H1 (cell line): ENCODE results near the gene KIF5C. TPM values are rescaled to one million over a fixed set of nuclear protein-coding genes. Genes with fewer than 3 reads are reported as not detected.

Experiments used
- CTCF ChIA-PET: fragments of 300-600 bp; sonication (Branson Sonifier 250); formaldehyde crosslinking; loops from one replicate; lab custom pipeline; 2021; ENCODE audit not compliant: partially characterized antibody; lab: Charles Lee
- POLR2A ChIA-PET: fragments of 300-600 bp; sonication (Branson Sonifier 250); formaldehyde crosslinking; loops from one replicate; lab custom pipeline; 2021; ENCODE audit warnings: inconsistent platforms; ENCODE audit not compliant: partially characterized antibody; lab: Charles Lee
- DNase-seq, 2 experiments: peaks; one replicate each; pipeline versions ENCODE4 v3.0.0 to v3.0.0-alpha.2; 2010 to 2022; ENCODE audit warnings: low spot score in 2 of 2, low read depth in 1 of 2, mixed read lengths in 1 of 2
- FAIRE-seq: peaks from 2 replicates; lab custom pipeline; 2011; peaks lifted over from hg19 to GRCh38; lab: Jason Lieb, UNC
- H2AFZ ChIP-seq: 2 replicates; pipeline ENCODE4 v1.8.1; 2012; ENCODE audit warnings: low read length, inconsistent platforms
- H2AK5ac ChIP-seq: 2 replicates; pipeline ENCODE4 v1.6.1; 2013; ENCODE audit warnings: low read depth, low read length
- H2BK120ac ChIP-seq: replicated peaks from 2 replicates; pipeline ENCODE3; 2013; ENCODE audit warnings: low read depth, low read length, inconsistent platforms
- H2BK12ac ChIP-seq: 2 replicates; pipeline ENCODE4 v1.6.1; 2013; ENCODE audit warnings: low read depth, low read length
- H2BK15ac ChIP-seq: 2 replicates; pipeline ENCODE4 v1.6.1; 2013; ENCODE audit warnings: low read length
- H2BK20ac ChIP-seq: 2 replicates; pipeline ENCODE4 v1.6.1; 2013; ENCODE audit warnings: low read length
- H2BK5ac ChIP-seq: 2 replicates; pipeline ENCODE4 v1.6.1; 2013; ENCODE audit warnings: low read depth, low read length
- H3K14ac ChIP-seq: 2 replicates; pipeline ENCODE4 v1.6.1; 2013; ENCODE audit warnings: inconsistent platforms; ENCODE audit not compliant: insufficient read length
- H3K18ac ChIP-seq: 2 replicates; pipeline ENCODE4 v1.6.1; 2013; ENCODE audit warnings: low read length; ENCODE audit errors: extremely low read depth
- H3K23ac ChIP-seq: 2 replicates; pipeline ENCODE4 v1.6.1; 2013; ENCODE audit warnings: inconsistent platforms; ENCODE audit not compliant: insufficient read length
- H3K23me2 ChIP-seq: 2 replicates; pipeline ENCODE4 v1.6.1; 2013; ENCODE audit warnings: low read depth, low read length
- H3K27ac ChIP-seq: 2 replicates; pipeline ENCODE4 v1.6.1; 2011; ENCODE audit warnings: low read depth, low read length, inconsistent platforms
- H3K27me3 ChIP-seq, 4 experiments: replicated peaks in 1 of 4; 1 replicate in 1 of 4; 2 replicates in 3 of 4; pipeline versions ENCODE4 v1.6.1 to v1.8.1; 2011 to 2013; ENCODE audit warnings: low read length in 3 of 4, mild to moderate bottlenecking in 3 of 4, inconsistent platforms in 2 of 4, mixed read lengths in 2 of 4, moderate library complexity in 1 of 4; ENCODE audit not compliant: control insufficient read depth in 3 of 4, insufficient read depth in 3 of 4; ENCODE audit errors: extremely low read depth in 1 of 4
- H3K36me3 ChIP-seq, 4 experiments: 2 replicates each; pipeline versions ENCODE4 v1.6.1 to v1.8.1; 2011 to 2013; ENCODE audit warnings: mild to moderate bottlenecking in 4 of 4, low read length in 3 of 4, moderate library complexity in 2 of 4, control low read depth in 1 of 4, inconsistent platforms in 1 of 4; ENCODE audit not compliant: insufficient read depth in 4 of 4, control insufficient read depth in 2 of 4
- H3K4ac ChIP-seq: replicated peaks from 2 replicates; pipeline ENCODE3; 2013; ENCODE audit warnings: low read length, low read depth, mixed read lengths, inconsistent platforms; ENCODE audit not compliant: insufficient read length
- H3K4me1 ChIP-seq, 4 experiments: replicated peaks in 1 of 4; 1 replicate in 1 of 4; 2 replicates in 3 of 4; pipeline versions ENCODE4 v1.6.1 to v1.8.1; 2011 to 2013; ENCODE audit warnings: low read length in 3 of 4, inconsistent platforms in 2 of 4, mixed read lengths in 1 of 4; ENCODE audit not compliant: insufficient read depth in 4 of 4, control insufficient read depth in 3 of 4
- H3K4me2 ChIP-seq, 2 experiments: 2 replicates each; pipeline versions ENCODE4 v1.6.1 to v1.8.1; 2011 to 2013; ENCODE audit warnings: low read depth in 2 of 2, low read length in 2 of 2, control low read depth in 1 of 2, inconsistent platforms in 1 of 2, mild to moderate bottlenecking in 1 of 2; ENCODE audit not compliant: insufficient read depth in 1 of 2
- H3K4me3 ChIP-seq, 4 experiments: fragments of 200-600, 300-600 bp in 1 of 4; sonication (generic), shearing (Covaris generic), sonication (Bioruptor Twin) in 1 of 4; 2 replicates each; pipeline versions ENCODE4 v1.5.1 to v1.8.1; 2011 to 2016; ENCODE audit warnings: low read length in 4 of 4, low read depth in 3 of 4, control low read depth in 2 of 4, inconsistent platforms in 2 of 4, mild to moderate bottlenecking in 2 of 4, mixed read lengths in 1 of 4, moderate library complexity in 1 of 4; ENCODE audit not compliant: insufficient read depth in 2 of 4; ENCODE audit errors: extremely low read depth in 1 of 4
- H3K56ac ChIP-seq: replicated peaks from 2 replicates; pipeline ENCODE3; 2013; ENCODE audit warnings: low read depth, mild to moderate bottlenecking, mixed read lengths, low read length, inconsistent platforms; ENCODE audit not compliant: insufficient read length
- H3K79me1 ChIP-seq: 2 replicates; pipeline ENCODE4 v1.6.1; 2013; ENCODE audit warnings: low read depth, low read length, control low read depth
- H3K79me2 ChIP-seq, 2 experiments: 2 replicates each; pipeline versions ENCODE4 v1.6.1 to v1.8.1; 2012 to 2013; ENCODE audit warnings: low read length in 2 of 2, mild to moderate bottlenecking in 2 of 2, inconsistent platforms in 1 of 2; ENCODE audit not compliant: insufficient read depth in 2 of 2, control insufficient read depth in 1 of 2
- H3K9ac ChIP-seq, 4 experiments: replicated peaks in 1 of 4; 1 replicate in 1 of 4; 2 replicates in 3 of 4; pipeline versions ENCODE4 v1.6.1 to v1.8.1; 2011 to 2013; ENCODE audit warnings: low read depth in 3 of 4, low read length in 3 of 4, control low read depth in 2 of 4, mild to moderate bottlenecking in 2 of 4, moderate library complexity in 2 of 4, inconsistent platforms in 1 of 4; ENCODE audit errors: extremely low read depth in 1 of 4
- H3K9me3 ChIP-seq, 2 experiments: 2 replicates each; pipeline versions ENCODE4 v1.6.1 to v1.8.1; 2012 to 2013; ENCODE audit warnings: mild to moderate bottlenecking in 2 of 2, moderate library complexity in 2 of 2, control low read depth in 1 of 2, inconsistent platforms in 1 of 2, low read depth in 1 of 2, low read length in 1 of 2, mixed read lengths in 1 of 2; ENCODE audit not compliant: insufficient read depth in 2 of 2
- H4K20me1 ChIP-seq, 2 experiments: replicated peaks in 1 of 2; 2 replicates each; pipeline versions ENCODE3 to v1.8.1; 2011 to 2013; ENCODE audit warnings: inconsistent platforms in 2 of 2, low read length in 2 of 2, mild to moderate bottlenecking in 1 of 2; ENCODE audit not compliant: insufficient read depth in 2 of 2, control insufficient read depth in 1 of 2
- H4K5ac ChIP-seq: 2 replicates; pipeline ENCODE4 v1.6.1; 2013; ENCODE audit warnings: low read length, low read depth, mixed read lengths, inconsistent platforms; ENCODE audit not compliant: insufficient read length
- H4K8ac ChIP-seq: 2 replicates; pipeline ENCODE4 v1.8.0; 2013; ENCODE audit warnings: mild to moderate bottlenecking, moderate library complexity, low read length, inconsistent platforms; ENCODE audit not compliant: insufficient read depth; ENCODE audit errors: extremely low read depth
- H4K91ac ChIP-seq: replicated peaks from 2 replicates; pipeline ENCODE3; 2013; ENCODE audit warnings: low read length, mixed read lengths, inconsistent platforms; ENCODE audit not compliant: insufficient read length
- BCL11A ChIP-seq, 2 experiments: IDR thresholded peaks; one replicate each; pipeline ENCODE4 v1.6.1; 2011; ENCODE audit warnings: low read depth in 2 of 2, low read length in 2 of 2, mild to moderate bottlenecking in 2 of 2
- CBX8 ChIP-seq: fragments of 300-800, 300-1000 bp; sonication (generic); IDR thresholded peaks from 2 replicates; pipeline ENCODE4 v1.7.1; 2016; ENCODE audit warnings: low read depth, low read length, borderline replicate concordance
- CHD2 ChIP-seq: IDR thresholded peaks from 2 replicates; pipeline ENCODE4 v1.6.1; 2012; ENCODE audit warnings: low read length, improper control_type of control experiment
- HDAC6 ChIP-seq: IDR thresholded peaks from one replicate; pipeline ENCODE4 v1.7.1; 2012; ENCODE audit warnings: low read depth, mild to moderate bottlenecking, inconsistent platforms, low read length, moderate library complexity
- NANOG ChIP-seq: IDR thresholded peaks from 2 replicates; pipeline ENCODE4 v1.6.1; 2011; ENCODE audit warnings: low read length, low read depth, mild to moderate bottlenecking, inconsistent platforms; ENCODE audit not compliant: insufficient read depth, poor library complexity, severe bottlenecking
- RAD21 ChIP-seq, 2 experiments: IDR thresholded peaks in 1 of 2; conservative IDR thresholded peaks in 1 of 2; 2 replicates each; pipeline ENCODE4 v1.6.1; 2011; ENCODE audit warnings: low read depth in 2 of 2, low read length in 2 of 2, improper control_type of control experiment in 1 of 2, inconsistent platforms in 1 of 2, mild to moderate bottlenecking in 1 of 2, moderate library complexity in 1 of 2
- RBBP5 ChIP-seq: IDR thresholded peaks from 2 replicates; pipeline ENCODE4 v1.7.1; 2012; ENCODE audit warnings: low read depth, mild to moderate bottlenecking, inconsistent platforms, low read length, moderate library complexity, borderline replicate concordance
- SAP30 ChIP-seq: fragments of 300-600 bp; sonication (generic); IDR thresholded peaks from 2 replicates; pipeline ENCODE4 v1.7.1; 2012; ENCODE audit warnings: low read length, moderate library complexity, mild to moderate bottlenecking, inconsistent platforms; ENCODE audit not compliant: insufficient read depth, insufficient replicate concordance
- TAF1 ChIP-seq: IDR thresholded peaks from 2 replicates; pipeline ENCODE4 v1.6.1; 2011; ENCODE audit warnings: mild to moderate bottlenecking, low read depth, low read length
- TEAD4 ChIP-seq: IDR thresholded peaks from 2 replicates; pipeline ENCODE4 v1.6.1; 2012; ENCODE audit warnings: low read depth, low read length, inconsistent platforms, mixed read lengths
- WGBS, 2 experiments: shearing (Covaris generic) in 1 of 2; methylation state at CpG; one replicate each; pipeline versions ENCODE4 v1.1.6 to v1.1.7; 2013 to 2015; ENCODE audit warnings: low lambda C conversion rate in 2 of 2, mixed read lengths in 2 of 2, inconsistent platforms in 1 of 2, low coverage in 1 of 2, missing lambda C conversion rate in 1 of 2; ENCODE audit not compliant: insufficient replicate concordance in 2 of 2, insufficient coverage in 1 of 2, insufficient read length in 1 of 2; ENCODE audit errors: extremely low coverage in 1 of 2, missing lambda C conversion rate in 1 of 2; 5-methylcytosine and 5-hydroxymethylcytosine counted together
- polyA plus RNA-seq, 7 experiments: library from polyadenylated mRNA; depleted of rRNA in 3 of 7; stranded (reverse) in 5 of 7; unstranded in 2 of 7; fragments of >200 nt in 5 of 7; fragments of 200-250 nt in 2 of 7; gene quantifications; 1 replicate in 5 of 7; 2 replicates in 1 of 7; 4 replicates in 1 of 7; pipeline versions ENCODE4 v1.2.1 to v1.2.3, GENCODE V29; 2011 to 2013; ENCODE audit warnings: missing spikeins in 2 of 7, mixed read lengths in 2 of 7
- total RNA-seq: library from RNA; stranded (reverse); fragmentation: NEBNext Ultra II Directional; extraction: Animal tissue kit (Norgen Biotek cat#: 25700); gene quantifications from 2 replicates; pipeline ENCODE4 v1.2.1, GENCODE V29; 2021

Gene KIF5C
- total and polyA plus RNA-seq, 2 of the 8 experiments (the other 6 are each of a cell fraction or from before 2014, with no cell fraction given), result 16.3 to 66.4 TPM

DNA sequence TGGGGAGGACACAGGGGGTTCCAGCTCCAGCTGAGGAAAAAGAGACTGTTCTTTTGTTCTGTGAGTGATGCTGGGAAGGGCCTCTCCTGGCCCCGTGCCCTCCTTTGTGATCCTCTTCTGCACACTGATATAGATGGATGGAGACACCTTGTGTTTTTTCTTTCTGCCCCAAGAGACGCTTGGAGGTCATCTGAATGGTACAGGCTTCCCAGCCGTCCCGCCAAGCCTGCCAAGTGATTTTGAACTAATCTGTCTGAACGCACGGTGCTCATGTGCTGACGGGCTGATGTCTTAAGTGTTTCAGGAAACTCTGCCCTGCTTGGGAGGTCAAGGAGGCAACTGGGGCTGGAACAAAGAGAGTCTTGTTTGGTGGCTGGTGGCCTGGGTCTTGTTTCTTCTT lies 57.5 kb downstream of the KIF5C start:
- no peak overlapping the region for H2BK120ac ChIP-seq
- no peak overlapping the region for H3K4ac ChIP-seq
- no peak overlapping the region for H3K9ac ChIP-seq
- H3K23ac ChIP-seq, result no peak overlapping the region
- H3K27me3 ChIP-seq, result no peaks in the 10 kb centered on the region; a peak in 1 of 7 replicates
- H3K23me2 ChIP-seq, result peaks cover 12% of the 10 kb centered on the region
- H2BK5ac ChIP-seq, result no peak overlapping the region
- H2AFZ ChIP-seq, result no peak overlapping the region
- H4K5ac ChIP-seq, result no peak overlapping the region
- H2BK12ac ChIP-seq, result no peak overlapping the region
- H2BK20ac ChIP-seq, result no peak overlapping the region
- H4K8ac ChIP-seq, result no peak overlapping the region
- H3K79me1 ChIP-seq, result peaks cover 10% of the 10 kb centered on the region
- H3K14ac ChIP-seq, result no peak overlapping the region
- H3K4me2 ChIP-seq, result no peak overlapping the region
- no peak overlapping the region for H3K27ac ChIP-seq
- H3K79me2 ChIP-seq, result peaks cover 0 to 3% of the 10 kb centered on the region in 2 experiments; a peak in 2 of 4 replicates
- no peak overlapping the region for H3K4me3 ChIP-seq
- TF ChIP-seq HDAC6 (no peak), TAF1 (no peak), BCL11A (IDR thresholded peaks at IDR 0.05; ENCODE audit: low read depth in 2 of 2, low read length in 2 of 2) (no peak), RAD21 (IDR thresholded peaks at IDR 0.05 in 1 of 2, conservative IDR thresholded peaks at IDR 0.05 in 1 of 2; ENCODE audit: low read depth in 2 of 2, low read length in 2 of 2) (no peak), SAP30 (no peak), RBBP5 (no peak), NANOG (no peak), CBX8 (no peak), TEAD4 (no peak), CHD2 (no peak)
- POLR2A ChIA-PET, result no interaction called here
- H3K18ac ChIP-seq, result no peak overlapping the region
- H4K20me1 ChIP-seq, result peaks cover 0 to 15% of the 10 kb centered on the region in 2 experiments
- no peak overlapping the region for H2AK5ac ChIP-seq
- H3K36me3 ChIP-seq, result peaks cover 9 to 40% (median 18%) of the 10 kb centered on the region in 4 experiments; a peak in 6 of 8 replicates
- H2BK15ac ChIP-seq, result no peak overlapping the region
- H3K56ac ChIP-seq, result no peak overlapping the region
- no peaks in the 10 kb centered on the region for H3K9me3 ChIP-seq
- no peak overlapping the region for H4K91ac ChIP-seq
- 86% methylated on average over 7 of the region's 7 CpGs; no CpG with 5 or more reads in 1 of the 2 experiments for WGBS, 2 experiments
- CTCF ChIA-PET, result interaction anchor here (0.9 to 1.3 kb wide), 2 partner anchors 9 to 19 kb away, joined by 3 to 4 read pairs; no protein-coding TSS in a partner anchor
- no peak for FAIRE-seq
- peaks cover 2 to 9% (median 6%) of the 10 kb centered on the region in 4 experiments; a peak in 4 of 7 replicates for H3K4me1 ChIP-seq
- no peak for DNase-seq
